ENCODE results near the gene AURKA.
A peak's percentile ranks its signal among the peaks of the same experiment; 100 is the strongest.

Gene AURKA

GRCh38 chr20:56389807-56390206 is 2.2 kb downstream of the AURKA start:
- Mint-ChIP-seq H3K4me3 (no peak overlapping the region), H3K4me1 (peaks cover 38% of the 10 kb centered on the region), H3K27ac (no peak overlapping the region), H3K36me3 (peaks cover 40% of the 10 kb centered on the region), H3K9me3 (no peaks in the 10 kb centered on the region)
- DNase-seq (ENCODE audit: low spot score in 2 of 2) (no peak), ATAC-seq (no peak)

- Mint-ChIP-seq H3K36me3 (peaks cover 36% of the 10 kb centered on the region), H3K27ac (no peak overlapping the region), H3K4me3 (no peak overlapping the region), H3K4me1 (peaks cover 38% of the 10 kb centered on the region), H3K9me3 (no peaks in the 10 kb centered on the region)
- ATAC-seq, result no peak
- no peak for DNase-seq (ENCODE audit: low spot score in 2 of 2)
These were observed 3.1 kb downstream of the AURKA start for GRCh38 chr20:56388882-56389281.

GRCh38 chr20:56386219-56386618 is 5.8 kb downstream of the AURKA start:
- peaks cover 25% of the 10 kb centered on the region for H3K4me1 Mint-ChIP-seq
- no peak for ATAC-seq
- peaks cover 51% of the 10 kb centered on the region for H3K36me3 Mint-ChIP-seq
- H3K27ac Mint-ChIP-seq, result no peak overlapping the region
- no peak for DNase-seq (ENCODE audit: low spot score in 2 of 2)
- H3K9me3 Mint-ChIP-seq, result no peaks in the 10 kb centered on the region
- H3K4me3 Mint-ChIP-seq, result no peak overlapping the region

- no peaks in the 10 kb centered on the region for H3K9me3 Mint-ChIP-seq
- DNase-seq (ENCODE audit: low spot score in 2 of 2) (no peak), ATAC-seq (no peak)
- no peak overlapping the region for H3K27ac Mint-ChIP-seq
- H3K36me3 Mint-ChIP-seq, result peaks cover 61% of the 10 kb centered on the region
- H3K4me1 Mint-ChIP-seq, result peaks cover 20% of the 10 kb centered on the region
- H3K4me3 Mint-ChIP-seq, result no peak overlapping the region
These were observed 6.9 kb downstream of the AURKA start for GRCh38 chr20:56385130-56385529.

- peaks cover 79% of the 10 kb centered on the region for H3K36me3 Mint-ChIP-seq
These were observed 8.7 kb downstream of the AURKA start for GRCh38 chr20:56383334-56383733.

GRCh38 chr20:56382696-56383095 is 9.3 kb downstream of the AURKA start:
- Mint-ChIP-seq H3K4me3 (no peak overlapping the region), H3K36me3 (peaks cover 86% of the 10 kb centered on the region)

More at GRCh38 chr20:56383334-56383733, 8.7 kb downstream of the AURKA start:
- Mint-ChIP-seq H3K9me3 (no peaks in the 10 kb centered on the region), H3K4me3 (no peak overlapping the region), H3K27ac (no peak overlapping the region), H3K4me1 (peaks cover 6% of the 10 kb centered on the region)
- ATAC-seq (no peak), DNase-seq (ENCODE audit: low spot score in 2 of 2) (no peak)

GRCh38 chr20:56381501-56381900 is 10.5 kb downstream of the AURKA start:
- no peak overlapping the region for H3K27ac Mint-ChIP-seq
- H3K9me3 Mint-ChIP-seq, result no peaks in the 10 kb centered on the region
- no peak overlapping the region for H3K4me3 Mint-ChIP-seq
- DNase-seq (ENCODE audit: low spot score in 2 of 2), result no peak
- no peak for ATAC-seq
- H3K36me3 Mint-ChIP-seq, result peaks cover 92% of the 10 kb centered on the region
- H3K4me1 Mint-ChIP-seq, result peaks cover 6% of the 10 kb centered on the region

More at GRCh38 chr20:56382696-56383095, 9.3 kb downstream of the AURKA start:
- no peak overlapping the region for H3K27ac Mint-ChIP-seq
- H3K4me1 Mint-ChIP-seq, result peaks cover 6% of the 10 kb centered on the region
- no peak for ATAC-seq
- H3K9me3 Mint-ChIP-seq, result no peaks in the 10 kb centered on the region
- DNase-seq (ENCODE audit: low spot score in 2 of 2), result no peak

- no peak overlapping the region for H3K4me3 Mint-ChIP-seq
- H3K27ac Mint-ChIP-seq, result no peak overlapping the region
- no peaks in the 10 kb centered on the region for H3K9me3 Mint-ChIP-seq
- DNase-seq (ENCODE audit: low spot score in 2 of 2) (no peak), ATAC-seq (no peak)
- peaks cover 6% of the 10 kb centered on the region for H3K4me1 Mint-ChIP-seq
- peaks cover 92% of the 10 kb centered on the region for H3K36me3 Mint-ChIP-seq
These were observed 11.6 kb downstream of the AURKA start for GRCh38 chr20:56380375-56380774.

GRCh38 chr20:56378386-56378785 is 13.6 kb downstream of the AURKA start:
- DNase-seq (ENCODE audit: low spot score in 2 of 2) (no peak), ATAC-seq (no peak)
- H3K4me3 Mint-ChIP-seq, result no peak overlapping the region
- H3K36me3 Mint-ChIP-seq, result peaks cover 99% of the 10 kb centered on the region
- H3K27ac Mint-ChIP-seq, result no peak overlapping the region
- peaks cover 7% of the 10 kb centered on the region for H3K4me1 Mint-ChIP-seq
- H3K9me3 Mint-ChIP-seq, result no peaks in the 10 kb centered on the region

GRCh38 chr20:56376331-56376730 is 15.7 kb downstream of the AURKA start:
- no peak for DNase-seq (ENCODE audit: low spot score in 2 of 2)
- H3K27ac Mint-ChIP-seq, result no peak overlapping the region
- no peak for ATAC-seq
- peaks cover 15% of the 10 kb centered on the region for H3K4me1 Mint-ChIP-seq
- peaks cover 99% of the 10 kb centered on the region for H3K36me3 Mint-ChIP-seq
- H3K9me3 Mint-ChIP-seq, result no peaks in the 10 kb centered on the region
- no peak overlapping the region for H3K4me3 Mint-ChIP-seq

GRCh38 chr20:56373942-56374341 is 18.1 kb downstream of the AURKA start:
- H3K4me3 Mint-ChIP-seq, result no peak overlapping the region
- H3K9me3 Mint-ChIP-seq, result no peaks in the 10 kb centered on the region
- ATAC-seq (peak; percentile 87), DNase-seq (ENCODE audit: low spot score in 2 of 2) (no peak)
- H3K27ac Mint-ChIP-seq, result no peak overlapping the region
- H3K36me3 Mint-ChIP-seq, result peaks cover 99% of the 10 kb centered on the region
- H3K4me1 Mint-ChIP-seq, result peaks cover 15% of the 10 kb centered on the region

- H3K4me1 Mint-ChIP-seq, result peaks cover 15% of the 10 kb centered on the region
- no peaks in the 10 kb centered on the region for H3K9me3 Mint-ChIP-seq
- peak; percentile 91 for ATAC-seq
- H3K4me3 Mint-ChIP-seq, result no peak overlapping the region
- DNase-seq (ENCODE audit: low spot score in 2 of 2), result no peak
- H3K36me3 Mint-ChIP-seq, result peaks cover 93% of the 10 kb centered on the region
- no peak overlapping the region for H3K27ac Mint-ChIP-seq
These were observed 19.2 kb downstream of the AURKA start for GRCh38 chr20:56372850-56373249.

GRCh38 chr20:56371977-56372376 is 20.0 kb downstream of the AURKA start:
- no peak for DNase-seq (ENCODE audit: low spot score in 2 of 2)
- ATAC-seq, result no peak
- H3K36me3 Mint-ChIP-seq, result peaks cover 85% of the 10 kb centered on the region
- H3K9me3 Mint-ChIP-seq, result no peaks in the 10 kb centered on the region
- H3K27ac Mint-ChIP-seq, result no peak overlapping the region
- H3K4me3 Mint-ChIP-seq, result no peak overlapping the region
- peaks cover 15% of the 10 kb centered on the region for H3K4me1 Mint-ChIP-seq

- Mint-ChIP-seq H3K36me3 (peaks cover 73% of the 10 kb centered on the region), H3K4me1 (peaks cover 15% of the 10 kb centered on the region), H3K27ac (no peak overlapping the region), H3K4me3 (no peak overlapping the region), H3K9me3 (no peaks in the 10 kb centered on the region)
- ATAC-seq, result no peak
- DNase-seq (ENCODE audit: low spot score in 2 of 2), result no peak
These were observed 22.8 kb downstream of the AURKA start for GRCh38 chr20:56369179-56369578.

GRCh38 chr20:56368351-56369134 is 23.5 kb downstream of the AURKA start:
- DNase-seq (ENCODE audit: low spot score in 2 of 2) (no peak), ATAC-seq (no peak)
- H3K4me1 Mint-ChIP-seq, result peaks cover 10% of the 10 kb centered on the region
- H3K4me3 Mint-ChIP-seq, result no peak overlapping the region
- peaks cover 66% of the 10 kb centered on the region for H3K36me3 Mint-ChIP-seq
- H3K27ac Mint-ChIP-seq, result no peak overlapping the region
- H3K9me3 Mint-ChIP-seq, result no peaks in the 10 kb centered on the region

GRCh38 chr20:56363491-56363890 is 28.5 kb downstream of the AURKA start:
- H3K36me3 Mint-ChIP-seq, result peaks cover 21% of the 10 kb centered on the region
- H3K27ac Mint-ChIP-seq, result no peak overlapping the region
- H3K9me3 Mint-ChIP-seq, result no peaks in the 10 kb centered on the region
- no peak for DNase-seq (ENCODE audit: low spot score in 2 of 2)
- H3K4me3 Mint-ChIP-seq, result no peak overlapping the region
- no peak for ATAC-seq
- H3K4me1 Mint-ChIP-seq, result peaks cover 8% of the 10 kb centered on the region
